Measurements from ENCODE around the gene FAAH. TPM values are rescaled to one million over a fixed set of nuclear protein-coding genes. Genes with fewer than 3 reads are reported as not detected.

FAAH gene
- total and polyA plus RNA-seq, 2 of the 13 experiments (the other 11 are each of a cell fraction or from before 2014, with no cell fraction given), result 5.4 to 11.0 TPM

GRCh38 chr1:46401964-46402626, 8.0 kb downstream of the FAAH start (continued):
- TF ChIP-seq HNF1A (IDR thresholded peaks at IDR 0.05; ENCODE audit: low read depth) (no peak), HNF1A (CRISPR knock-in tag; IDR thresholded peaks at IDR 0.05; ENCODE audit: borderline replicate concordance) (peak; percentile 39; the same call in 1 of the 2 replicates), ZNF792 (CRISPR knock-in tag; IDR thresholded peaks at IDR 0.05) (peak; percentile 59; the same call in 1 of the 2 replicates), ZNF607 (CRISPR knock-in tag; IDR thresholded peaks at IDR 0.05; ENCODE audit: borderline replicate concordance) (peak; percentile 70), ZNF430 (CRISPR knock-in tag; IDR thresholded peaks at IDR 0.05) (0 out of 2 replicates have a peak, but pooled peaks have one; percentile 8), PAXIP1 (CRISPR knock-in tag; conservative IDR thresholded peaks at IDR 0.05) (peak; percentile 40; the same call in 1 of the 2 replicates), ARNT (IDR thresholded peaks at IDR 0.05) (no peak), STAT5B (CRISPR knock-in tag; IDR thresholded peaks at IDR 0.05) (no peak), ZNF619 (CRISPR knock-in tag; IDR thresholded peaks at IDR 0.05) (no peak), ZBTB25 (CRISPR knock-in tag; IDR thresholded peaks at IDR 0.05) (no peak), PHB2 (IDR thresholded peaks at IDR 0.05; ENCODE audit: partially characterized antibody) (no peak), FOXK1 (CRISPR knock-in tag; IDR thresholded peaks at IDR 0.05; ENCODE audit: borderline replicate concordance, low read depth) (peak; percentile 40; the same call in 1 of the 2 replicates), PRDM10 (CRISPR knock-in tag; IDR thresholded peaks at IDR 0.05; ENCODE audit: low read depth) (peak; percentile 36; the same call in 1 of the 2 replicates), FOXA3 (CRISPR knock-in tag; IDR thresholded peaks at IDR 0.05) (0 out of 2 replicates have a peak, but pooled peaks have one; percentile 8), XRCC5 (optimal IDR thresholded peaks at IDR 0.05; ENCODE audit: low read length) (peak; percentile 56)
